ENCODE results near the gene COX4I2. TPM values are rescaled to one million over a fixed set of nuclear protein-coding genes. Genes with fewer than 3 reads are reported as not detected.

Gene COX4I2
- total and polyA plus RNA-seq, 2 of the 8 experiments (the other 6 are each of a cell fraction or from before 2014, with no cell fraction given) = 0.26 TPM; not detected in 1

DNA sequence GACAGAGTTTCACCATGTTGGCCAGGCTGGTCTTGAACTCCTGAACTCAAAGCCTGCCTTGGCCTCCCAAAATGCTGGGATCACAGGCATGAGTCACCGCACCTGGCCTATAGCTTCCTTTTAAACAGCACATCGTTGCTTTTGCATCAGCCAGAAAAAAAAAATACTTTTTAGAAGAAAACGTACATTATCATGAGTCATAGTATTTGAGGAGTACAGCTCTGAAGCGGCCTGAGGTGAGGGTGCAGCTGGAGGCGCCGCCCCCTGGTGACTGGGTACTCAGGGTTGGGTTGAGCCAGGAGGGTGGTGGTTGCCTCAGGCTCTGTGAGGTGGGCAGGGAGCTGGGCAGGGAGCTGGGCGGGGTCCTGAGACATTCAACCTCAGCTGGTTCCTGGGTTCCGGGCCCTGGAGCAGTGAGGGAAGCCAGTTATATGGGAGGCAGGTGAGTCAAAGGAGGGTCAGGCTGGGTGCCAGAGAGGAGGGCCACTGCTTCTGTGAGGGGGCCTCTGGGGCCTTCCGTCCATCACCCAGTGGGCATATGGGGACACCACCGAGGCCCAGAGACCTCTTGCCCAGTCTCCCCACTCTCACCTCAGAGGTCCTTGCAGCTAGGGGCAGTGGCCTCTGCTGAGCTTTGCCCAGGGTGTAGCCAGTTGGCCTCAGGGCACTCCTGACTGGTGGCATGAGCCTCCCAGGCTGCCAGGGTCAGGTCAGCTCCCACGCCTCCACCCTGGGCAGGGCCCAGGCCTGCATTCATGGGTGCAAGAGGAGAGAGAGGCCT is 44.3 kb upstream of the COX4I2 start:
- H2BK120ac ChIP-seq (replicated peaks; ENCODE audit: low read depth, low read length) = peak overlapping the region; percentile 25
- no peak overlapping the region for H3K27ac ChIP-seq (ENCODE audit: low read depth, low read length)
- no peak overlapping the region for H3K56ac ChIP-seq (replicated peaks; ENCODE audit: insufficient read length, low read depth, low read length)
- FAIRE-seq (no peak), DNase-seq (ENCODE audit: low read depth in 1 of 2, low spot score in 2 of 2) (no peak)
- H2AFZ ChIP-seq (ENCODE audit: low read length) = no peak overlapping the region
- H4K5ac ChIP-seq (ENCODE audit: insufficient read length, low read depth, low read length) = peak overlapping the region; percentile 12
- peak overlapping the region; percentile 100 for H2BK12ac ChIP-seq (ENCODE audit: low read depth, low read length)
- no peaks in the 10 kb centered on the region for H3K79me1 ChIP-seq (ENCODE audit: low read depth, low read length)
- peak overlapping the region; percentile 92; the same call in 1 of the 2 replicates for H2BK15ac ChIP-seq (ENCODE audit: low read length)
- H3K23me2 ChIP-seq (ENCODE audit: low read depth, low read length) = no peaks in the 10 kb centered on the region
- H3K4me3 ChIP-seq (ENCODE audit: extremely low read depth in 1 of 4, insufficient read depth in 2 of 4, low read depth in 3 of 4, low read length in 4 of 4) = no peak overlapping the region
- no peak overlapping the region for H3K23ac ChIP-seq (ENCODE audit: insufficient read length)
- 94% methylated on average over 11 of the region's 11 CpGs; no CpG with 5 or more reads in 1 of the 2 experiments for WGBS, 2 experiments (ENCODE audit: extremely low coverage in 1 of 2, insufficient coverage in 1 of 2, insufficient read length in 1 of 2, insufficient replicate concordance in 2 of 2, low coverage in 1 of 2, low lambda C conversion rate in 2 of 2, missing lambda C conversion rate in 1 of 2)
- ChIA-PET CTCF (ENCODE audit: partially characterized antibody) (interaction anchor here (0.6 to 6.1 kb wide), 12 partner anchors 8 to 131 kb away, joined by 3 to 67 read pairs (median 5); partner anchors contain the start of gene ID1), POLR2A (ENCODE audit: partially characterized antibody) (interaction anchor here (0.8 to 12.8 kb wide), 6 partner anchors 12 to 23 kb away, joined by 3 to 281 read pairs (median 7); partner anchors contain the start of gene ID1)
- no peak overlapping the region for H3K9ac ChIP-seq (replicated peaks in 1 of 4; ENCODE audit: extremely low read depth in 1 of 4, low read depth in 3 of 4, low read length in 3 of 4)
- H3K4me1 ChIP-seq (replicated peaks in 1 of 4; ENCODE audit: control insufficient read depth in 3 of 4, insufficient read depth in 4 of 4, low read length in 3 of 4) = peaks cover 23 to 33% (median 25%) of the 10 kb centered on the region in 4 experiments
- H3K4me2 ChIP-seq (ENCODE audit: insufficient read depth in 1 of 2, low read depth in 2 of 2, low read length in 2 of 2) = no peak overlapping the region
- peaks cover 0 to 5% (median under 1%) of the 10 kb centered on the region in 4 experiments; a peak in 3 of 7 replicates for H3K27me3 ChIP-seq (replicated peaks in 1 of 4; ENCODE audit: control insufficient read depth in 3 of 4, extremely low read depth in 1 of 4, insufficient read depth in 3 of 4, low read length in 3 of 4)
- peak overlapping the region; percentile 71 for H3K18ac ChIP-seq (ENCODE audit: extremely low read depth, low read length)
- no peak overlapping the region for H4K8ac ChIP-seq (ENCODE audit: extremely low read depth, insufficient read depth, low read length)
- TF ChIP-seq, protein P1, sequence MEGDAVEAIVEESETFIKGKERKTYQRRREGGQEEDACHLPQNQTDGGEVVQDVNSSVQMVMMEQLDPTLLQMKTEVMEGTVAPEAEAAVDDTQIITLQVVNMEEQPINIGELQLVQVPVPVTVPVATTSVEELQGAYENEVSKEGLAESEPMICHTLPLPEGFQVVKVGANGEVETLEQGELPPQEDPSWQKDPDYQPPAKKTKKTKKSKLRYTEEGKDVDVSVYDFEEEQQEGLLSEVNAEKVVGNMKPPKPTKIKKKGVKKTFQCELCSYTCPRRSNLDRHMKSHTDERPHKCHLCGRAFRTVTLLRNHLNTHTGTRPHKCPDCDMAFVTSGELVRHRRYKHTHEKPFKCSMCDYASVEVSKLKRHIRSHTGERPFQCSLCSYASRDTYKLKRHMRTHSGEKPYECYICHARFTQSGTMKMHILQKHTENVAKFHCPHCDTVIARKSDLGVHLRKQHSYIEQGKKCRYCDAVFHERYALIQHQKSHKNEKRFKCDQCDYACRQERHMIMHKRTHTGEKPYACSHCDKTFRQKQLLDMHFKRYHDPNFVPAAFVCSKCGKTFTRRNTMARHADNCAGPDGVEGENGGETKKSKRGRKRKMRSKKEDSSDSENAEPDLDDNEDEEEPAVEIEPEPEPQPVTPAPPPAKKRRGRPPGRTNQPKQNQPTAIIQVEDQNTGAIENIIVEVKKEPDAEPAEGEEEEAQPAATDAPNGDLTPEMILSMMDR (IDR thresholded peaks at IDR 0.05; ENCODE audit: control extremely low read depth in 1 of 3, insufficient read depth in 1 of 3, low read depth in 1 of 3, low read length in 3 of 3) = peak in 1 of 3 experiments; percentile 6; a peak in 1 of 4 replicates
- no peak for TF ChIP-seq KDM1A (IDR thresholded peaks at IDR 0.05; ENCODE audit: borderline replicate concordance, low read length)
- H4K91ac ChIP-seq (replicated peaks; ENCODE audit: insufficient read length, low read length) = peak overlapping the region; percentile 81
- no peaks in the 10 kb centered on the region for H3K9me3 ChIP-seq (ENCODE audit: insufficient read depth in 2 of 2, low read depth in 1 of 2, low read length in 1 of 2)
- peak overlapping the region; percentile 82 for H3K4ac ChIP-seq (replicated peaks; ENCODE audit: insufficient read length, low read depth, low read length)
- no peaks in the 10 kb centered on the region for H3K36me3 ChIP-seq (ENCODE audit: control insufficient read depth in 2 of 4, insufficient read depth in 4 of 4, low read length in 3 of 4)
- no peaks in the 10 kb centered on the region for H3K79me2 ChIP-seq (ENCODE audit: control insufficient read depth in 1 of 2, insufficient read depth in 2 of 2, low read length in 2 of 2)
- H4K20me1 ChIP-seq (replicated peaks in 1 of 2; ENCODE audit: control insufficient read depth in 1 of 2, insufficient read depth in 2 of 2, low read length in 2 of 2) = no peaks in the 10 kb centered on the region
- H3K14ac ChIP-seq (ENCODE audit: insufficient read length) = no peak overlapping the region
- peak overlapping the region; percentile 97 for H2BK20ac ChIP-seq (ENCODE audit: low read length)
- H2BK5ac ChIP-seq (ENCODE audit: low read depth, low read length) = peak overlapping the region; percentile 100; the same call in 1 of the 2 replicates
- H2AK5ac ChIP-seq (ENCODE audit: low read depth, low read length) = peak overlapping the region; percentile 100; the same call in 1 of the 2 replicates

Data from H1 (cell line).